WTC11 (cell line): ENCODE results near the gene FST.

ENCODE experiments used
- CTCF ChIP-seq: fragments of 200-600 bp; IDR thresholded peaks from 2 replicates; pipeline ENCODE4 v1.8.0; 2022; ENCODE audit warnings: antibody characterized with exemption
- ESRRA ChIP-seq: sonication (generic); formaldehyde crosslinking; IDR thresholded peaks from 2 replicates; pipeline ENCODE4 v1.8.1; 2022; ENCODE audit warnings: mild to moderate bottlenecking, missing genetic modification reagents, borderline replicate concordance
- NR1H2 ChIP-seq: sonication (generic); formaldehyde crosslinking; IDR thresholded peaks from 2 replicates; pipeline ENCODE4 v1.9.0; 2021; ENCODE audit warnings: mild to moderate bottlenecking, moderate library complexity, missing genetic modification reagents
- SMAD3 ChIP-seq: sonication (generic); formaldehyde crosslinking; IDR thresholded peaks from 2 replicates; pipeline ENCODE4 v1.8.0; 2022; ENCODE audit warnings: missing genetic modification reagents, mild to moderate bottlenecking, borderline replicate concordance
- TF ChIP-seq, protein P1 (sequence below): sonication (generic); formaldehyde crosslinking; conservative IDR thresholded peaks from 2 replicates; pipeline ENCODE4 v1.8.1; 2022; ENCODE audit warnings: mild to moderate bottlenecking, missing genetic modification reagents
- TF ChIP-seq, protein P2 (sequence below): sonication (generic); formaldehyde crosslinking; IDR thresholded peaks from 2 replicates; pipeline ENCODE4 v1.8.0; 2022; ENCODE audit warnings: mild to moderate bottlenecking, missing genetic modification reagents

GRCh38 chr5:53501054-53501453, 20.6 kb downstream of the FST start:
- TF ChIP-seq, protein P1, sequence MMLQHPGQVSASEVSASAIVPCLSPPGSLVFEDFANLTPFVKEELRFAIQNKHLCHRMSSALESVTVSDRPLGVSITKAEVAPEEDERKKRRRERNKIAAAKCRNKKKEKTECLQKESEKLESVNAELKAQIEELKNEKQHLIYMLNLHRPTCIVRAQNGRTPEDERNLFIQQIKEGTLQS (CRISPR knock-in tag): no peak
- no peak for TF ChIP-seq CTCF
- TF ChIP-seq, protein P2, sequence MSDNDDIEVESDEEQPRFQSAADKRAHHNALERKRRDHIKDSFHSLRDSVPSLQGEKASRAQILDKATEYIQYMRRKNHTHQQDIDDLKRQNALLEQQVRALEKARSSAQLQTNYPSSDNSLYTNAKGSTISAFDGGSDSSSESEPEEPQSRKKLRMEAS (CRISPR knock-in tag): no peak
- TF ChIP-seq ESRRA (CRISPR knock-in tag): no peak
- no peak for TF ChIP-seq SMAD3
- no peak for TF ChIP-seq NR1H2
